Lung (tissue), 12 donors: ENCODE measurements around the gene FOXN3. TPM values are rescaled to one million over a fixed set of nuclear protein-coding genes. Genes with fewer than 3 reads are reported as not detected.

Source experiments
- ATAC-seq: fragments of 200-7000 bp; cut with Tn5 transposase; one replicate; pipeline ENCODE4 v1.9.1; 2020; ENCODE audit warnings: moderate number of reproducible peaks; ENCODE audit not compliant: insufficient read depth, low FRiP score
- DNase-seq, 3 donors: peaks; one replicate each; pipeline ENCODE4 v3.0.0-alpha.2; 2013 to 2017
- H3K27ac ChIP-seq, 2 donors: one replicate each; pipeline ENCODE4 v1.5.1; 2013; ENCODE audit warnings: mild to moderate bottlenecking in 2 of 2, moderate library complexity in 2 of 2, control low read depth in 1 of 2, inconsistent platforms in 1 of 2, low read depth in 1 of 2, low read length in 1 of 2
- H3K27me3 ChIP-seq, 3 donors: one replicate each; pipeline ENCODE4 v1.5.1; 2013; ENCODE audit warnings: low read length in 2 of 3; ENCODE audit not compliant: control insufficient read depth in 3 of 3, insufficient read depth in 3 of 3
- H3K36me3 ChIP-seq, 4 donors: one replicate each; pipeline ENCODE4 v1.5.1; 2013; ENCODE audit warnings: low read length in 4 of 4, mild to moderate bottlenecking in 1 of 4, moderate library complexity in 1 of 4; ENCODE audit not compliant: control insufficient read depth in 4 of 4, insufficient read depth in 4 of 4
- H3K4me1 ChIP-seq, 5 donors: one replicate each; pipeline ENCODE4 v1.5.1; 2013; ENCODE audit warnings: low read length in 5 of 5, mild to moderate bottlenecking in 2 of 5, moderate library complexity in 1 of 5; ENCODE audit not compliant: control insufficient read depth in 5 of 5, insufficient read depth in 5 of 5
- H3K4me3 ChIP-seq: one replicate; pipeline ENCODE4 v1.5.1; 2013; ENCODE audit warnings: mild to moderate bottlenecking, control low read depth, moderate library complexity
- H3K9ac ChIP-seq, 2 donors: one replicate each; pipeline ENCODE4 v1.5.1; 2013; ENCODE audit warnings: low read length in 2 of 2, control low read depth in 1 of 2; ENCODE audit not compliant: insufficient read depth in 1 of 2
- H3K9me3 ChIP-seq, 4 donors: one replicate each; pipeline ENCODE4 v1.5.1; 2013; ENCODE audit warnings: low read length in 3 of 4, mild to moderate bottlenecking in 1 of 4, moderate library complexity in 1 of 4; ENCODE audit not compliant: control insufficient read depth in 4 of 4, insufficient read depth in 3 of 4
- WGBS, 2 donors: extraction: QIAGEN DNeasy Blood & Tissue Kit; methylation state at CpG; one replicate each; pipeline ENCODE4 v1.1.7; 2013; 5-methylcytosine and 5-hydroxymethylcytosine counted together
- polyA plus RNA-seq, 2 donors: library from polyadenylated mRNA; stranded (reverse); fragments of 200-250 nt; gene quantifications; one replicate each; pipeline ENCODE4 v1.2.1, GENCODE V29; 2013
- total RNA-seq, 2 donors: library from RNA; depleted of rRNA in 1 of 2; stranded (reverse); fragments of >200 nt in 1 of 2; gene quantifications; one replicate each; pipeline ENCODE4 v1.2.1, GENCODE V29; 2014 to 2021
- TF ChIP-seq, protein P1 (sequence below): IDR thresholded peaks from 2 replicates; pipeline ENCODE4 v1.5.1; 2012; ENCODE audit warnings: mild to moderate bottlenecking; ENCODE audit errors: control extremely low read depth, extremely low read depth
- donor health status: control.
- donor health status: control.
- donor health status: Bipolar disorder and iron deficiency.
- donor health status: healthy.
- donor health status: DM: yes; HTN: yes; CAD: no.

The FOXN3 gene
- total and polyA plus RNA-seq, 4 donors, result 12.7 to 69.7 (median 34.9) TPM

DNA sequence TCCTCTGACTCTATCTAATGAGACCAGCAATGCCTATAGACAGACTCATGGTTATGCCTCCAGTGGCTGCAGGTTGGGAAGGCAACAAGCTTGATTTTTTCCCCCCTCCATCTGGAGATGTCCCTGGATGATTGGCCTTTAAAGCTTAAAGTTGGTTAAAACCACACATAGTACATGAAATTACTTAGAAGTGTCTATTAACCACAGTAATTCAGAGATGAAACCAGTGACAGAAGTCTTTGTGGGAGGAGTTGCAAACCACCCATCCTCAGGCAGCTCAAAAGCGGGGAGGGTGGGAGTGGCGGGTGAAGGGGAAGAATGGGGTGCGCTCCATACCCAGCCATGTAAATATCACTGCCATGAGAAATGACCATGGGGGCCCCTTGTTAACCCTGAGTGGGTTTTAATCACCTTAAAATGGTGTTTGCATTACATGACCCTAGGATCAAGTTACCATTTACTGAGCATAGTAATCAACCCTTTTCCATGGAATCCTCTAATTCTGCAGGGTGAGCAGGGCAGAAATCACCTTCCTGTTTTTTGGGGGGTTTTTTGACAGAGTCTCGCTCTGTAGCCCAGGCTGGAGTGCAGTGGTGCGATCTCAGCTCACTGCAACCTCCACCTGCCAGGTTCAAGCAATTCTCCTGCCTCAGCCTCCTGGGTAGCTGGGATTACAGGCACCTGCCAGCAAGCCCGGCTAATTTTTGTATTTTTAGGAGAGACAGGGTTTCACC, 133.5 kb downstream of the FOXN3 start:
- Histone ChIP-seq H3K4me1 (peaks cover 0 to 4% (median 0%) of the 10 kb centered on the region in 5 donors), H3K9me3 (no peaks in the 10 kb centered on the region), H3K4me3 (no peak overlapping the region), H3K9ac (no peak overlapping the region), H3K36me3 (peaks cover 0 to 11% (median 4%) of the 10 kb centered on the region in 4 donors), H3K27ac (no peak overlapping the region), H3K27me3 (no peaks in the 10 kb centered on the region)
- ATAC-seq (no peak), DNase-seq (no peak)
- 81 to 92% methylated on average over 5 to 6 of the region's 6 CpGs for WGBS, 2 donors
- TF ChIP-seq, protein P1, sequence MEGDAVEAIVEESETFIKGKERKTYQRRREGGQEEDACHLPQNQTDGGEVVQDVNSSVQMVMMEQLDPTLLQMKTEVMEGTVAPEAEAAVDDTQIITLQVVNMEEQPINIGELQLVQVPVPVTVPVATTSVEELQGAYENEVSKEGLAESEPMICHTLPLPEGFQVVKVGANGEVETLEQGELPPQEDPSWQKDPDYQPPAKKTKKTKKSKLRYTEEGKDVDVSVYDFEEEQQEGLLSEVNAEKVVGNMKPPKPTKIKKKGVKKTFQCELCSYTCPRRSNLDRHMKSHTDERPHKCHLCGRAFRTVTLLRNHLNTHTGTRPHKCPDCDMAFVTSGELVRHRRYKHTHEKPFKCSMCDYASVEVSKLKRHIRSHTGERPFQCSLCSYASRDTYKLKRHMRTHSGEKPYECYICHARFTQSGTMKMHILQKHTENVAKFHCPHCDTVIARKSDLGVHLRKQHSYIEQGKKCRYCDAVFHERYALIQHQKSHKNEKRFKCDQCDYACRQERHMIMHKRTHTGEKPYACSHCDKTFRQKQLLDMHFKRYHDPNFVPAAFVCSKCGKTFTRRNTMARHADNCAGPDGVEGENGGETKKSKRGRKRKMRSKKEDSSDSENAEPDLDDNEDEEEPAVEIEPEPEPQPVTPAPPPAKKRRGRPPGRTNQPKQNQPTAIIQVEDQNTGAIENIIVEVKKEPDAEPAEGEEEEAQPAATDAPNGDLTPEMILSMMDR, result no peak

DNA sequence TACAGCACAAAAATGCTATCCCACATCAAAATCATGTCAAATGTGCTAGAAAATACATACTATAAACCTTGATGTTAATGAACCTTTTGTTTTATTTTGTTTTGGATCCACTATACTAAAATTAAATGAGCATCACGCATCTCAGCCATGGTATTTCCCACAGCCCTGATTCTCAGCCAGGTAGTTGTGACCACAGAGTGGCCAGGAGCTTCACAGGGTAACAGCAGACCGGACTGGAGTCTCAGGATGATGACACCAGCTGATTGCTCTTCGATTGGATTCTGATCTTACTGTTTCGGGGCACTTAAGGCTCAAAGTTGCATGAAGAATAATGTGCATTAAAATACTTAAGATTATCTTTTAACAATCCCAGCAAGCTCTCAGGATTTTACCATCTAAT, 134.8 kb downstream of the FOXN3 start:
- TF ChIP-seq, protein P1, result no peak
- no peak overlapping the region for H3K4me3 ChIP-seq

DNA sequence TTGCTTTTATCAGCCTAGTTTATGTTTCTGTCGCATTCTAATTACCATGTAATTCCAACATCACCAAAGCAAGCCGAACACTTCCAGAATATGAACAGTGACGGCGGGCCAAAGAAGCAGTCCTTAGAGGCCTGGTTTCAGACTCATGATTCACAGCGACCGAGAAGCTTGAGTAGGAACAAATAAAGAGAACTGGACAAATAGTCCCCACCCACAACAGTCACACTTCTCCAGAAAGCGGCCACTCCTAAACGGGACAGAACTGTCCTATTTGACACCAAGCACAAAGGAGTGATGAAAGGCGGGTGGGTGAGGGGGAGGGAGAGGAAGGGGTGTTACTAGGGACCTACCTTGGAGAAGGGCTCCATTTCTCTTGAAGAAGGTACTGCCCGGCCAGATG, 136.4 kb downstream of the FOXN3 start:
- TF ChIP-seq, protein P1, result no peak
- WGBS, 2 donors, result 88 to 91% methylated on average over 10 of the region's 10 CpGs
- peak; percentile 55 for ATAC-seq

More for the DNA sequence above, 134.8 kb downstream of the FOXN3 start:
- Histone ChIP-seq H3K27me3 (no peaks in the 10 kb centered on the region), H3K4me1 (peaks cover 0 to 4% (median 0%) of the 10 kb centered on the region in 5 donors), H3K36me3 (peaks cover 0 to 9% (median 4%) of the 10 kb centered on the region in 4 donors), H3K9me3 (no peaks in the 10 kb centered on the region), H3K9ac (no peak overlapping the region), H3K27ac (no peak overlapping the region)
- ATAC-seq (no peak), DNase-seq (no peak)
- 93 to 94% methylated on average over 4 of the region's 4 CpGs for WGBS, 2 donors

More for the DNA sequence above, 136.4 kb downstream of the FOXN3 start:
- Histone ChIP-seq H3K4me1 (peaks cover 0 to 7% (median 0%) of the 10 kb centered on the region in 5 donors), H3K9me3 (no peaks in the 10 kb centered on the region), H3K36me3 (peaks cover 0 to 9% (median 3%) of the 10 kb centered on the region in 4 donors), H3K4me3 (no peak overlapping the region), H3K9ac (no peak overlapping the region), H3K27me3 (no peaks in the 10 kb centered on the region), H3K27ac (no peak overlapping the region)
- DNase-seq, result no peak
